ENCODE data around the gene SLC2A4. TPM values are rescaled to one million over a fixed set of nuclear protein-coding genes. Genes with fewer than 3 reads are reported as not detected.

Gene SLC2A4
- total and polyA plus RNA-seq, 5 donors from 2014 or later = not detected

DNA sequence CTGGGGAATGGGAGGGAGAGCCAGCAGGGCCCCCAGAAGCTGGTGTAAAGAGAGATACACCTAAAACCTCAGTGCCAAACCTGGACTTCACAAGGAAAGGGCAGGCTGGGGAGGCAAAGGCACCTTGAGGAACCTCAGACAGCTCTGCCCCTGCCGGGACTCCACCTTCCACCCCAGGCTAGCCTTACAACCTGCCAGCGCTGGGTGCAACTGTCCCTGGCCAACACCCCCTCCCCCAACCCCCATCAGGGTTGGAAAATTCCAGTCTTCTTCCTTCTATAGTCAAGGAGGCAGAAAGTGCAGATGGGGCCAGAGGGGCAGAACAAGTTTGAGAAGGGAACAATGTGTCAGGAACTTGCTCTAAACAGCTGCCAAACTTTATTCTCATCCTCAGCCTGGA is 10.7 kb downstream of the SLC2A4 start:
- Histone ChIP-seq H3K36me3 (ENCODE audit: control insufficient read depth, insufficient read depth, low read length) (no peaks in the 10 kb centered on the region), H3K9me3 (ENCODE audit: control insufficient read depth in 2 of 2, low read length in 2 of 2) (no peaks in the 10 kb centered on the region), H3K4me1 (ENCODE audit: control insufficient read depth, insufficient read depth, low read length, poor library complexity, severe bottlenecking) (peaks cover 31% of the 10 kb centered on the region), H3K4me3 (ENCODE audit: low read depth, low read length) (no peak overlapping the region), H3K27ac (ENCODE audit: insufficient read depth, low read length, poor library complexity, severe bottlenecking) (no peak overlapping the region), H3K27me3 (ENCODE audit: control insufficient read depth, insufficient read depth, low read length) (peaks cover 10% of the 10 kb centered on the region)
- no peaks in the 10 kb centered on the region for H3K9me3 Mint-ChIP-seq
- H3K36me3 Mint-ChIP-seq = peaks cover 3% of the 10 kb centered on the region
- peaks cover 4 to 27% (median 9%) of the 10 kb centered on the region in 4 donors for H3K4me1 Mint-ChIP-seq
- H3K27ac Mint-ChIP-seq = no peak overlapping the region
- peak overlapping the region in 2 of 4 donors; percentile 15 to 32 for H3K4me3 Mint-ChIP-seq
- peaks cover 55% of the 10 kb centered on the region for H3K27me3 Mint-ChIP-seq
- no peak for ATAC-seq (ENCODE audit: low read depth in 2 of 2)
- DNase-seq = no peak

DNA sequence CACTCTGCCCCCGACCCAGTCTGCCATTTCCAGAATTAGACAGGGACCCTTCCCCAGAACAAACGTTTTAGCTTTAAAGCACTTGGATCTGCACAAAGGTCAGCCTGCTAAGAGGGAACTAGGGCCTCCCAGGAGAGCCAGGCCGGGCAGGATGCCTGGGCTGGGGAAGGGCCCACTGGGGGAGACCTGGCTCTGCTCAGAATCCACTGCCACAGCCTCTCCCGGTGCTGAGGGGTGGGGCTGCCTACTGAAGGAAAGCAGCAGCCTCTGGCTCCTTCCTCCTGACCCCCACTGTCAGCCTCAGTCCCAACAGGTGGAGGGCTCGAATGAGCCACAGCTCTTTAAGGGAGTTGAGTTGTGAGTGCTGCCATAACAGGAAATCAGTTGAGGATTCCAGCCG is 11.2 kb downstream of the SLC2A4 start:
- no peak for ATAC-seq (ENCODE audit: low read depth in 2 of 2)
- H3K4me3 ChIP-seq (ENCODE audit: low read depth, low read length) = no peak overlapping the region
- Mint-ChIP-seq H3K27me3 (peaks cover 50% of the 10 kb centered on the region), H3K4me3 (peak overlapping the region in 2 of 4 donors; percentile 38 to 57), H3K9me3 (no peaks in the 10 kb centered on the region), H3K4me1 (peaks cover 4 to 27% (median 9%) of the 10 kb centered on the region in 4 donors), H3K27ac (no peak overlapping the region), H3K36me3 (peaks cover 3% of the 10 kb centered on the region)
- DNase-seq = no peak
- no peaks in the 10 kb centered on the region for H3K36me3 ChIP-seq (ENCODE audit: control insufficient read depth, insufficient read depth, low read length)
- H3K27ac ChIP-seq (ENCODE audit: insufficient read depth, low read length, poor library complexity, severe bottlenecking) = no peak overlapping the region
- peaks cover 31% of the 10 kb centered on the region for H3K4me1 ChIP-seq (ENCODE audit: control insufficient read depth, insufficient read depth, low read length, poor library complexity, severe bottlenecking)
- no peaks in the 10 kb centered on the region for H3K9me3 ChIP-seq (ENCODE audit: control insufficient read depth in 2 of 2, low read length in 2 of 2)
- peaks cover 10% of the 10 kb centered on the region for H3K27me3 ChIP-seq (ENCODE audit: control insufficient read depth, insufficient read depth, low read length)

DNA sequence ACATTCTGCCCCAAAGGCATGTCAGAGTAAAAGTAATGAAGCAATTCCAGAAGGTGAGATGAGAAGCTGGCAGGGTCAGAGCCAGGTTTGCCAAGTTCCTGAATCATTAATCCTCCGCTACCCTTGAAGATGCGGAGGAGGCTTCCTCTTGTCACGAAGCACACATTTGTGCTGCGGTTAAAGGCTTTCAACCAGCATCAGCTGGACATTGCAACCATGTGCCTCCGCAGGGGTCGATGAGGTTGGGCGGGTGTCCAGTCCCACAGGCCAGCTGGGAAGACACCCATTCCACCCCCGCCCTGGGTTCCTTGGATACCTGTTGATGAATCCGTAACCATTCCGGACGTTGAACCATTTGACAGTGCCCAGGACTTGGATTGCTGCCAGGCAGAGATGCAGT is 11.6 kb downstream of the SLC2A4 start:
- Mint-ChIP-seq H3K9me3 (no peaks in the 10 kb centered on the region), H3K27ac (peak overlapping the region in 1 of 3 donors; percentile 76), H3K4me3 (peak overlapping the region; percentile 70 to 75 (median 72)), H3K36me3 (peaks cover 3% of the 10 kb centered on the region), H3K27me3 (peaks cover 46% of the 10 kb centered on the region), H3K4me1 (peaks cover 4 to 27% (median 9%) of the 10 kb centered on the region in 4 donors)
- ATAC-seq (ENCODE audit: low read depth in 2 of 2) = no peak
- no peak overlapping the region for H3K27ac ChIP-seq (ENCODE audit: insufficient read depth, low read length, poor library complexity, severe bottlenecking)
- H3K9me3 ChIP-seq (ENCODE audit: control insufficient read depth in 2 of 2, low read length in 2 of 2) = no peaks in the 10 kb centered on the region
- peaks cover 10% of the 10 kb centered on the region for H3K27me3 ChIP-seq (ENCODE audit: control insufficient read depth, insufficient read depth, low read length)
- H3K4me3 ChIP-seq (ENCODE audit: low read depth, low read length) = no peak overlapping the region
- peaks cover 31% of the 10 kb centered on the region for H3K4me1 ChIP-seq (ENCODE audit: control insufficient read depth, insufficient read depth, low read length, poor library complexity, severe bottlenecking)
- no peak for DNase-seq
- H3K36me3 ChIP-seq (ENCODE audit: control insufficient read depth, insufficient read depth, low read length) = no peaks in the 10 kb centered on the region

DNA sequence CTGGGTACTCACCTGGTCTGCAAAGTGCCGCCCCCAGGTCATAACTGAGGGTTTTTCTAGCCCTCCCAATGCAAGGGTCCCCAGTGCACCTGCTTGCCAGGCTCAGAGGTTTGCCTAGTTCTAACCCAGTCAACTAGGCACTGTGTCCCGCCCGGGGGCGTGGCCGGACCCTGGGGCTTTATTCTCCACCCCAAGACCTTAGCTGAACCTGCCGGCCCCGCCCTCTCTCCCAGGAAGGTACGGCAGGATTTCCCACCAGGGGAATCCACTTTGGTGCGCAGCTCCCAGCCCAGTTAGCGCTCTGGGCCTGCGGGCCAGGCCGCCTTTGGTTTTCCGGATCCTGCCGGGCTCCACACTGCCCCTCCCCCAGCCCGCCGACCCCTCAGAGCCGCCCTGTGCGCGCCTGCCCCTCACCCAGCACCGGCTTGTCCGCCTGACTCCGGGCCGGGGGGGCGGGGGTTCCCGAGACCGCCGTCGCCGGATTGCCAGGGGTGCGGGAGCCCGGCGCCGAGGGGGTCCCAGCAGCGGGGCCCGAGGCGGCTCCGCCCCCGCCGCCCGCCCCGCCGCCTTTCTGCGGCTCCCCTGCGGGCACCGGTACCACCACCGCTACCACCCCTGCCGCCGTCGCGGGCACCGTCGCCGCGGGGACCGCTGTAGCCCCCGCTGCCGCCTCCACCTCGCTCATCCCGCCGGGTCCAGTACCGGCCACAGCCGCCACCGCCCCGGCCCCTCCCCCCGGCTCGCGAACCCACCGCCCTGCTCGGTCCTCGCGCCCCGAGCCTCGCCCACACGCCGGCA is 12.5 kb downstream of the SLC2A4 start:
- no peak overlapping the region for H3K27ac Mint-ChIP-seq
- H3K4me3 Mint-ChIP-seq = peak overlapping the region; percentile 58 to 73 (median 71)
- H3K27me3 ChIP-seq (ENCODE audit: control insufficient read depth, insufficient read depth, low read length) = peaks cover 10% of the 10 kb centered on the region

DNA sequence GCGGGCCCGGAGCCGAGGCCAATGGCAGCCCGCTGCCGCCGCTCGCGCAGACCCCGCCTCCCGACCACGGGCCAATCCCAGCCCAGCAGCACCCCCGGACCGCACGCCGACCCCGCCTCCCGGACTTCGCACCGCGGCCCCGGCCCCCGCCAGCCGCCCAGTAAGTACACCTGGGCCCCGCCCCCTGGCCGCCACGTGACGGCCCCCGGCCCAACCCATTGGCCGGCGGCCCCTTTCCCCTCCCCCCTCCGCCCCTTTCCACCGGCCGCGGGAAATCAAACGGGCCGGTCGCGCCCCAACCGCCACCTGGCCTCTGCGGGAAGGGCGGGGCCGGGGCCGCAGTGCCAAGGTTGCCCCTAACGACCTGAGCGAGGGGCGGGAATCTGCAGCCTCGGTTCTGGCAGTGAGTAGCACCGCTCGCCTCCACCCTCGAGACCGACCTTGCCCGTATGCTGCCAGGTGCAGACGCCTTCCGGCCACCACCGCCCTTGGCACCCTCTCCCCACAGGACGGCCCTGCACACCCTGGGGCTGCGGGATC is 13.2 kb downstream of the SLC2A4 start, which contains the start of gene YBX2:
TSS of gene YBX2 (minus strand) at position 26 of the 540 bp plus-strand sequence. CDS start 139 bp downstream, outside the sequence.
- Histone ChIP-seq H3K4me3 (ENCODE audit: low read depth, low read length) (peak within 1 kb of the TSS; percentile 26), H3K36me3 (ENCODE audit: control insufficient read depth, insufficient read depth, low read length) (no peaks in the 10 kb centered on the region), H3K9me3 (ENCODE audit: control insufficient read depth in 2 of 2, low read length in 2 of 2) (no peaks in the 10 kb centered on the region), H3K27ac (ENCODE audit: insufficient read depth, low read length, poor library complexity, severe bottlenecking) (no peak within 1 kb of the TSS), H3K27me3 (ENCODE audit: control insufficient read depth, insufficient read depth, low read length) (peaks cover 10% of the 10 kb centered on the region), H3K4me1 (ENCODE audit: control insufficient read depth, insufficient read depth, low read length, poor library complexity, severe bottlenecking) (peaks cover 31% of the 10 kb centered on the region)
- ATAC-seq (ENCODE audit: low read depth in 2 of 2) (peak; percentile 69 to 74), DNase-seq (peak; percentile 49 to 75 (median 69))
- Mint-ChIP-seq H3K27me3 (peaks cover 37% of the 10 kb centered on the region), H3K36me3 (peaks cover 3% of the 10 kb centered on the region), H3K4me1 (peaks cover 4 to 27% (median 9%) of the 10 kb centered on the region in 4 donors), H3K4me3 (peak within 1 kb of the TSS; percentile 72 to 86 (median 82)), H3K27ac (peak within 1 kb of the TSS; percentile 76 to 79 (median 76)), H3K9me3 (peaks cover 0 to 1% (median 0%) of the 10 kb centered on the region in 7 donors)

More for the DNA sequence above, 12.5 kb downstream of the SLC2A4 start:
- H3K4me1 ChIP-seq (ENCODE audit: control insufficient read depth, insufficient read depth, low read length, poor library complexity, severe bottlenecking) = peaks cover 31% of the 10 kb centered on the region
- no peak overlapping the region for H3K4me3 ChIP-seq (ENCODE audit: low read depth, low read length)
- ATAC-seq (ENCODE audit: low read depth in 2 of 2) = no peak
- no peak overlapping the region for H3K27ac ChIP-seq (ENCODE audit: insufficient read depth, low read length, poor library complexity, severe bottlenecking)
- peaks cover 3% of the 10 kb centered on the region for H3K36me3 Mint-ChIP-seq
- no peaks in the 10 kb centered on the region for H3K9me3 ChIP-seq (ENCODE audit: control insufficient read depth in 2 of 2, low read length in 2 of 2)
- peaks cover 37% of the 10 kb centered on the region for H3K27me3 Mint-ChIP-seq
- H3K4me1 Mint-ChIP-seq = peaks cover 4 to 27% (median 9%) of the 10 kb centered on the region in 4 donors
- H3K36me3 ChIP-seq (ENCODE audit: control insufficient read depth, insufficient read depth, low read length) = no peaks in the 10 kb centered on the region
- no peaks in the 10 kb centered on the region for H3K9me3 Mint-ChIP-seq
- no peak for DNase-seq

DNA sequence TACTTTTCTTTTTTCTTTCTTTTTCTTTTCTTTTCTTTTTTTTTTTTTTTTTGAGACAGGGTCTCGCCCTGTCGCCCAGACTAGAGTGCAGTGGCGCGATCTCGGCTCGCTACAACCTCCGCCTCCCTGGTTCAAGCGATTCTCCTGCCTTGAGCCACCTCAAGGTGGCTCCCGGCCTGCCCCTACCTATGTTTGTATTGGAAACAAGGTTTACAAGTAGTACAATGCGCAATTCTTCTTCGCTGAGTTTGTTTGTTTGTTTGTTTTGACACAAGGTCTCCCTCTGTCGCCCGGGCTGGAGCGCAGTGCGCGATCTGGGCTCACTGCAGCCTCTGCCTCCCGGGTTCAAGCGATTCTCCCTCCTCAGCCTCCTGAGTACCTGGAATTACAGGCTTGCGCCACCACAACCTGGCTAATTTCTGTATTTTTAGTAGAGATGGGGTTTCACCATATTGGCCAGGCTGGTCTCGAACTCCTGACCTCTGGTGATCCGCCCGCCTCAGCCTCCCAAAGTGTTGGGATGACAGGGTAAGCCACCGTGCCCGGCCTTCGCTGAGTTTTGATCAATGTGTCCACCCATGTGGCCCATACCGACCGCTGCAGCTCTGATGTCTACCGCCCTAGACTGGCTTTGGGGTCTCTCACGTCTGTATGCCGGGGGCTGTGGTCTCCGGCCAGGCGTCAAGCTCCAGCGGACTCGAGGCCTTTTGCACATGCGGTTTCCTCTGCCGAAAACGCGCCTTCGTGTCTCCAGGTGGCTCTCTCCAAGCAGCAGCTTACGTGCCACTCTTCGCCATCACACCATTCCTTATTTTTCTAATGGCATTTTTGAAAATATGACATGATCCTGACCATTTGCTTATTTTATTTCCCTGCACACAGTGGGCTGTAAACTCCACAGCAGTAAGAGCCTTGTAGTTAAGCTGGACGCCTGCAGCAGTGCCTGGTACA is 14.0 kb downstream of the SLC2A4 start:
- peak overlapping the region; percentile 45 to 79 (median 76) for H3K27ac Mint-ChIP-seq
- H3K4me3 Mint-ChIP-seq = peak overlapping the region; percentile 62 to 86 (median 82)
- H3K36me3 Mint-ChIP-seq = peaks cover 3% of the 10 kb centered on the region
- H3K27me3 Mint-ChIP-seq = peaks cover 39% of the 10 kb centered on the region
- Histone ChIP-seq H3K4me3 (ENCODE audit: low read depth, low read length) (peak overlapping the region; percentile 26), H3K36me3 (ENCODE audit: control insufficient read depth, insufficient read depth, low read length) (no peaks in the 10 kb centered on the region), H3K27ac (ENCODE audit: insufficient read depth, low read length, poor library complexity, severe bottlenecking) (no peak overlapping the region), H3K9me3 (ENCODE audit: control insufficient read depth in 2 of 2, low read length in 2 of 2) (no peaks in the 10 kb centered on the region), H3K4me1 (ENCODE audit: control insufficient read depth, insufficient read depth, low read length, poor library complexity, severe bottlenecking) (peaks cover 31% of the 10 kb centered on the region), H3K27me3 (ENCODE audit: control insufficient read depth, insufficient read depth, low read length) (peaks cover 10% of the 10 kb centered on the region)
- ATAC-seq (ENCODE audit: low read depth in 2 of 2) (no peak), DNase-seq (no peak)
- H3K4me1 Mint-ChIP-seq = peaks cover 4 to 27% (median 9%) of the 10 kb centered on the region in 4 donors
- peaks cover 0 to 2% (median 0%) of the 10 kb centered on the region in 7 donors for H3K9me3 Mint-ChIP-seq

DNA sequence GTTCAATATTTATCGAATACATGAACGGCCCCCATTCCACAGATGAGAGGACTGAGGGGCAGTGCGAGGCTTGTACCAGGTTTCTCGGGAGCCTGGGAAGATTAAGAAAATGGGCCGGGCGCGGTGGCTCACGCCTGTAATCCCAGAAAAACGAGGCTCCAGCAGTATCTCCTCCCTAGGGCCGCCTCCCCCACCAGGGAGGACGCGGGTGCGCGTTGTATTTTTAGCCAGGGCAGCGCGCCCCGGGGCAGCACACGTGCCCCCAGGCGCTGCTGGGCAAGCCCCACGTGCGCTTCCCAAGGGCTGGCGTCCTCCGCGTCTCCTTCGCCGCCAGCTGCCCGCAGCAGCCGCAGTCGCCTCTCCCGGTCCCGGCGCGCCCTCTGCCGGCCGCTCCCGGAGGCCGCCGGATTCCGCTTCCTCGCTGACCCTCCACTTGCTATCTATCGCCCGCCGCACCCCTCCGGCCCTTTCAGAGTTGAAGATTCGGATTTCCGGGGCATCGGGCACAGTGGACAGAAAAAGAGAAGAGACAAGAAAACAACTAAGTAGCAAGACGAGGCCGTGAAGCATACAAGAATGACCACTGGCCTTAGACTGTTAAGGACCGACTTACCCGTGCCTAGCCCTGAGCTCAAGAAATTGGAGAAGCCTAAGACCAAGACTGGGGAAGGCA is 14.8 kb downstream of the SLC2A4 start:
- H3K27me3 Mint-ChIP-seq = peaks cover 41% of the 10 kb centered on the region
- H3K36me3 ChIP-seq (ENCODE audit: control insufficient read depth, insufficient read depth, low read length) = no peaks in the 10 kb centered on the region
- peak; percentile 28 to 33 for ATAC-seq (ENCODE audit: low read depth in 2 of 2)
- H3K9me3 ChIP-seq (ENCODE audit: control insufficient read depth in 2 of 2, low read length in 2 of 2) = no peaks in the 10 kb centered on the region
- peaks cover 0 to 2% (median 0%) of the 10 kb centered on the region in 7 donors for H3K9me3 Mint-ChIP-seq
- H3K27ac ChIP-seq (ENCODE audit: insufficient read depth, low read length, poor library complexity, severe bottlenecking) = no peak overlapping the region
- H3K27me3 ChIP-seq (ENCODE audit: control insufficient read depth, insufficient read depth, low read length) = peaks cover 10% of the 10 kb centered on the region
- DNase-seq = peak; percentile 46 to 63 (median 53)
- H3K4me1 ChIP-seq (ENCODE audit: control insufficient read depth, insufficient read depth, low read length, poor library complexity, severe bottlenecking) = peaks cover 31% of the 10 kb centered on the region
- H3K4me3 ChIP-seq (ENCODE audit: low read depth, low read length) = no peak overlapping the region
- peak overlapping the region in 1 of 3 donors; percentile 93 for H3K27ac Mint-ChIP-seq
- H3K4me1 Mint-ChIP-seq = peaks cover 4 to 27% (median 9%) of the 10 kb centered on the region in 4 donors
- peak overlapping the region in 2 of 4 donors; percentile 28 to 48 for H3K4me3 Mint-ChIP-seq
- H3K36me3 Mint-ChIP-seq = peaks cover 3% of the 10 kb centered on the region

Data from CD4-positive, CD25-positive, alpha-beta regulatory T cell (primary cell).